ENCODE results near the gene CPTP. TPM values are rescaled to one million over a fixed set of nuclear protein-coding genes. Genes with fewer than 3 reads are reported as not detected.
A peak's percentile ranks its signal among the peaks of the same experiment; 100 is the strongest.

CPTP gene
- total and polyA plus RNA-seq, 7 experiments from 2014 or later = 11.5 to 29.3 (median 19.1) TPM

GRCh38 chr1:1322952-1323351, 1.6 kb upstream of the CPTP start:
- peaks cover 0 to 47% (median 0%) of the 10 kb centered on the region in 3 experiments for H3K36me3 ChIP-seq (ENCODE audit: control insufficient read depth in 2 of 3, insufficient read depth in 3 of 3, low read length in 3 of 3)
- H3K27ac ChIP-seq (ENCODE audit: low read depth, low read length) = peak overlapping the region; percentile 32
- no peaks in the 10 kb centered on the region for H3K9me3 ChIP-seq (ENCODE audit: control insufficient read depth in 2 of 3, low read length in 3 of 3)
- no peak for DNase-seq
- POLR2A ChIA-PET = no interaction called here
- ATAC-seq = no peak
- H3K36me3 Mint-ChIP-seq = peaks cover 0 to 3% (median 0%) of the 10 kb centered on the region in 5 donors
- H3K4me3 Mint-ChIP-seq = peak overlapping the region; percentile 78 to 95 (median 88)
- H3K4me3 ChIP-seq (ENCODE audit: low read length) = no peak overlapping the region
- peaks cover 18 to 34% of the 10 kb centered on the region in 2 donors for H3K4me1 ChIP-seq (ENCODE audit: control insufficient read depth in 2 of 2, insufficient read depth in 2 of 2, low read length in 2 of 2)
- H3K27me3 Mint-ChIP-seq = no peaks in the 10 kb centered on the region
- CTCF ChIA-PET = interaction anchor here (0.6 kb wide), 1 partner anchor 202 kb away, joined by 3 read pairs; no protein-coding TSS in a partner anchor
- H3K4me1 Mint-ChIP-seq = peaks cover 12 to 53% (median 32%) of the 10 kb centered on the region in 7 donors
- H3K9me3 Mint-ChIP-seq = peaks cover 0 to 3% (median 0%) of the 10 kb centered on the region in 11 donors
- peak overlapping the region; percentile 60 to 94 (median 87) for H3K27ac Mint-ChIP-seq
- no peaks in the 10 kb centered on the region for H3K27me3 ChIP-seq (ENCODE audit: control insufficient read depth in 2 of 2, insufficient read depth in 2 of 2, low read length in 2 of 2)
- intact Hi-C loops (cut with micrococcal nuclease) = no loop called here

GRCh38 chr1:1324084-1324523, 498 bp upstream of the CPTP start:
- Histone ChIP-seq H3K9me3 (ENCODE audit: control insufficient read depth in 2 of 3, low read length in 3 of 3) (no peaks in the 10 kb centered on the region), H3K36me3 (ENCODE audit: control insufficient read depth in 2 of 3, insufficient read depth in 3 of 3, low read length in 3 of 3) (peaks cover 0 to 49% (median 0%) of the 10 kb centered on the region in 3 experiments), H3K27me3 (ENCODE audit: control insufficient read depth in 2 of 2, insufficient read depth in 2 of 2, low read length in 2 of 2) (no peaks in the 10 kb centered on the region), H3K4me1 (ENCODE audit: control insufficient read depth in 2 of 2, insufficient read depth in 2 of 2, low read length in 2 of 2) (peaks cover 18 to 34% of the 10 kb centered on the region in 2 donors), H3K4me3 (ENCODE audit: low read length) (peak overlapping the region; percentile 74), H3K27ac (ENCODE audit: low read depth, low read length) (peak overlapping the region; percentile 92)
- H3K27ac Mint-ChIP-seq = peak overlapping the region in 5 of 9 donors; percentile 67 to 88 (median 76)
- intact Hi-C loops (cut with micrococcal nuclease) = loop anchor here (1.0 to 2.0 kb wide), 6 partner anchors 16 to 208 kb away; partner anchors contain the start of genes PUSL1 (in 2 of the 2), AURKAIP1 (in 1 of the 2), C1orf159 (in 1 of the 2) and CCNL2 (in 1 of the 2)
- H3K27me3 Mint-ChIP-seq = no peaks in the 10 kb centered on the region
- peaks cover 12 to 53% (median 34%) of the 10 kb centered on the region in 7 donors for H3K4me1 Mint-ChIP-seq
- peak overlapping the region in 8 of 10 donors; percentile 18 to 92 (median 82) for H3K4me3 Mint-ChIP-seq
- no peak for ATAC-seq
- POLR2A ChIA-PET = interaction anchor here (0.9 kb wide), 1 partner anchor 15 kb away, joined by 3 read pairs; no protein-coding TSS in a partner anchor
- H3K9me3 Mint-ChIP-seq = peaks cover 0 to 3% (median 0%) of the 10 kb centered on the region in 11 donors
- no peak for DNase-seq
- H3K36me3 Mint-ChIP-seq = peaks cover 0 to 3% (median 0%) of the 10 kb centered on the region in 5 donors
- CTCF ChIA-PET = interaction anchor here (0.7 kb wide), 1 partner anchor 200 kb away, joined by 3 read pairs; no protein-coding TSS in a partner anchor

GRCh38 chr1:1325288-1326074, 879 bp downstream of the CPTP start:
- peak overlapping the region; percentile 92 for H3K27ac ChIP-seq (ENCODE audit: low read depth, low read length)
- DNase-seq (peak in 1 of 9 donors; percentile 31), ATAC-seq (no peak)
- Mint-ChIP-seq H3K4me1 (peaks cover 12 to 50% (median 30%) of the 10 kb centered on the region in 7 donors), H3K27me3 (no peaks in the 10 kb centered on the region), H3K27ac (peak overlapping the region; percentile 6 to 81 (median 67)), H3K4me3 (peak overlapping the region; percentile 62 to 92 (median 80)), H3K9me3 (peaks cover 0 to 3% (median 0%) of the 10 kb centered on the region in 11 donors), H3K36me3 (peaks cover 0 to 7% (median 0%) of the 10 kb centered on the region in 5 donors)
- H3K4me3 ChIP-seq (ENCODE audit: low read length) = peak overlapping the region; percentile 77
- intact Hi-C loops (cut with micrococcal nuclease) = loop anchor here (1.0 to 2.0 kb wide), 3 partner anchors 24 to 73 kb away; partner anchors contain the start of genes CCNL2 (in 1 of the 2), DVL1 (in 1 of the 2) and UBE2J2 (in 1 of the 2)
- H3K27me3 ChIP-seq (ENCODE audit: control insufficient read depth in 2 of 2, insufficient read depth in 2 of 2, low read length in 2 of 2) = no peaks in the 10 kb centered on the region
- ChIA-PET POLR2A (interaction anchor here (0.9 to 2.1 kb wide), 9 partner anchors 11 to 52 kb away, joined by 3 to 6 read pairs (median 4); partner anchors contain the start of genes ACAP3, AURKAIP1 and UBE2J2), CTCF (no interaction called here)
- peaks cover 18 to 34% of the 10 kb centered on the region in 2 donors for H3K4me1 ChIP-seq (ENCODE audit: control insufficient read depth in 2 of 2, insufficient read depth in 2 of 2, low read length in 2 of 2)
- H3K9me3 ChIP-seq (ENCODE audit: control insufficient read depth in 2 of 3, low read length in 3 of 3) = no peaks in the 10 kb centered on the region
- H3K36me3 ChIP-seq (ENCODE audit: control insufficient read depth in 2 of 3, insufficient read depth in 3 of 3, low read length in 3 of 3) = peaks cover 0 to 35% (median 0%) of the 10 kb centered on the region in 3 experiments

- peaks cover 12 to 49% (median 30%) of the 10 kb centered on the region in 7 donors for H3K4me1 Mint-ChIP-seq
- H3K27me3 ChIP-seq (ENCODE audit: control insufficient read depth in 2 of 2, insufficient read depth in 2 of 2, low read length in 2 of 2) = no peaks in the 10 kb centered on the region
- H3K9me3 Mint-ChIP-seq = peaks cover 0 to 3% (median 0%) of the 10 kb centered on the region in 11 donors
- peak overlapping the region; percentile 77 for H3K4me3 ChIP-seq (ENCODE audit: low read length)
- CTCF ChIA-PET = no interaction called here
- peaks cover 0 to 28% (median 0%) of the 10 kb centered on the region in 3 experiments for H3K36me3 ChIP-seq (ENCODE audit: control insufficient read depth in 2 of 3, insufficient read depth in 3 of 3, low read length in 3 of 3)
- peak overlapping the region; percentile 45 to 92 (median 80) for H3K4me3 Mint-ChIP-seq
- H3K27me3 Mint-ChIP-seq = no peaks in the 10 kb centered on the region
- intact Hi-C loops (cut with micrococcal nuclease) = no loop called here
- ATAC-seq = no peak
- DNase-seq = no peak
- peak overlapping the region; percentile 92 for H3K27ac ChIP-seq (ENCODE audit: low read depth, low read length)
- H3K36me3 Mint-ChIP-seq = peaks cover 0 to 7% (median 0%) of the 10 kb centered on the region in 5 donors
- H3K27ac Mint-ChIP-seq = peak overlapping the region; percentile 51 to 81 (median 64)
- peaks cover 18 to 34% of the 10 kb centered on the region in 2 donors for H3K4me1 ChIP-seq (ENCODE audit: control insufficient read depth in 2 of 2, insufficient read depth in 2 of 2, low read length in 2 of 2)
- POLR2A ChIA-PET = interaction anchor here (0.9 to 2.1 kb wide), 9 partner anchors 11 to 52 kb away, joined by 3 to 6 read pairs (median 4); partner anchors contain the start of genes ACAP3, AURKAIP1 and UBE2J2
- H3K9me3 ChIP-seq (ENCODE audit: control insufficient read depth in 2 of 3, low read length in 3 of 3) = no peaks in the 10 kb centered on the region
These were observed 1.5 kb downstream of the CPTP start for GRCh38 chr1:1326075-1326605.

GRCh38 chr1:1327291-1327690, 2.7 kb downstream of the CPTP start:
- Mint-ChIP-seq H3K36me3 (peaks cover 0 to 7% (median 0%) of the 10 kb centered on the region in 5 donors), H3K4me3 (peak overlapping the region in 4 of 10 donors; percentile 23 to 92 (median 56)), H3K4me1 (peaks cover 7 to 41% (median 26%) of the 10 kb centered on the region in 7 donors), H3K27me3 (no peaks in the 10 kb centered on the region), H3K27ac (no peak overlapping the region), H3K9me3 (peaks cover 0 to under 1% (median 0%) of the 10 kb centered on the region in 11 donors)
- Histone ChIP-seq H3K4me1 (ENCODE audit: control insufficient read depth in 2 of 2, insufficient read depth in 2 of 2, low read length in 2 of 2) (peaks cover 18 to 28% of the 10 kb centered on the region in 2 donors), H3K9me3 (ENCODE audit: control insufficient read depth in 2 of 3, low read length in 3 of 3) (no peaks in the 10 kb centered on the region), H3K36me3 (ENCODE audit: control insufficient read depth in 2 of 3, insufficient read depth in 3 of 3, low read length in 3 of 3) (peaks cover 0 to 27% (median 0%) of the 10 kb centered on the region in 3 experiments), H3K27ac (ENCODE audit: low read depth, low read length) (no peak overlapping the region), H3K27me3 (ENCODE audit: control insufficient read depth in 2 of 2, insufficient read depth in 2 of 2, low read length in 2 of 2) (no peaks in the 10 kb centered on the region), H3K4me3 (ENCODE audit: low read length) (no peak overlapping the region)
- ChIA-PET POLR2A (interaction anchor here (2.1 kb wide), 1 partner anchor 21 kb away, joined by 6 read pairs; no protein-coding TSS in a partner anchor), CTCF (no interaction called here)
- DNase-seq (no peak), ATAC-seq (no peak)
- intact Hi-C loops (cut with micrococcal nuclease) = no loop called here

- Mint-ChIP-seq H3K9me3 (no peaks in the 10 kb centered on the region), H3K27me3 (no peaks in the 10 kb centered on the region), H3K27ac (no peak overlapping the region), H3K4me3 (no peak overlapping the region), H3K4me1 (peaks cover 5 to 31% (median 22%) of the 10 kb centered on the region in 7 donors), H3K36me3 (peaks cover 0 to 7% (median 0%) of the 10 kb centered on the region in 5 donors)
- Histone ChIP-seq H3K4me1 (ENCODE audit: control insufficient read depth in 2 of 2, insufficient read depth in 2 of 2, low read length in 2 of 2) (peaks cover 15 to 22% of the 10 kb centered on the region in 2 donors), H3K27ac (ENCODE audit: low read depth, low read length) (no peak overlapping the region), H3K36me3 (ENCODE audit: control insufficient read depth in 2 of 3, insufficient read depth in 3 of 3, low read length in 3 of 3) (peaks cover 0 to 27% (median 0%) of the 10 kb centered on the region in 3 experiments), H3K4me3 (ENCODE audit: low read length) (no peak overlapping the region), H3K27me3 (ENCODE audit: control insufficient read depth in 2 of 2, insufficient read depth in 2 of 2, low read length in 2 of 2) (no peaks in the 10 kb centered on the region), H3K9me3 (ENCODE audit: control insufficient read depth in 2 of 3, low read length in 3 of 3) (no peaks in the 10 kb centered on the region)
- no peak for DNase-seq
- no peak for ATAC-seq
- intact Hi-C loops (cut with micrococcal nuclease) = no loop called here
- POLR2A ChIA-PET = no interaction called here
- CTCF ChIA-PET = no interaction called here
These were observed 3.7 kb downstream of the CPTP start for GRCh38 chr1:1328254-1328653.

Measured in naive thymus-derived CD4-positive, alpha-beta T cell (primary cell).